Gastroesophageal sphincter (tissue), 4 donors: ENCODE results near the gene OTUB2. TPM values are rescaled to one million over a fixed set of nuclear protein-coding genes. Genes with fewer than 3 reads are reported as not detected.

ENCODE experiments used
- ATAC-seq: fragments of 150-250 bp; one replicate; pipeline ENCODE4 v1.9.1; 2016; ENCODE audit warnings: mild to moderate bottlenecking, moderate library complexity
- H3K27ac ChIP-seq, 4 donors: fragments of 200-600 bp; sonication (generic) in 3 of 4; 1 replicate in 3 of 4; 2 replicates in 1 of 4; pipeline ENCODE4 v1.5.1; 2016 to 2019
- H3K27me3 ChIP-seq: fragments of 200-600 bp; sonication (generic); one replicate; pipeline ENCODE4 v1.5.1; 2019
- H3K36me3 ChIP-seq, 2 donors: fragments of 200-600 bp; sonication (generic); one replicate each; pipeline ENCODE4 v1.5.1; 2019; ENCODE audit warnings: control low read depth in 1 of 2
- H3K4me1 ChIP-seq, 3 donors: fragments of 200-600 bp; sonication (generic); 1 replicate in 2 of 3; 2 replicates in 1 of 3; pipeline ENCODE4 v1.5.1; 2016 to 2019; ENCODE audit warnings: control low read depth in 2 of 3
- H3K4me3 ChIP-seq, 2 donors: fragments of 200-600 bp; sonication (generic); one replicate each; pipeline ENCODE4 v1.5.1; 2019; ENCODE audit warnings: mild to moderate bottlenecking in 1 of 2, moderate library complexity in 1 of 2
- H3K9me3 ChIP-seq, 3 donors: fragments of 200-600 bp; sonication (generic); one replicate each; pipeline ENCODE4 v1.5.1; 2017 to 2019; ENCODE audit warnings: control low read depth in 2 of 3
- EP300 ChIP-seq: sonication (generic); formaldehyde crosslinking; IDR thresholded peaks from one replicate; pipeline ENCODE4 v1.6.1; 2017; ENCODE audit warnings: antibody characterized with exemption, mild to moderate bottlenecking
- POLR2A ChIP-seq, 2 donors: fragments of 450-650 bp; IDR thresholded peaks; one replicate each; pipeline ENCODE4 v1.6.1; 2017; ENCODE audit warnings: antibody characterized with exemption in 2 of 2, mild to moderate bottlenecking in 2 of 2, moderate library complexity in 1 of 2
- POLR2AphosphoS5 ChIP-seq: sonication (generic); formaldehyde crosslinking; IDR thresholded peaks from one replicate; pipeline ENCODE4 v1.6.1; 2017; ENCODE audit warnings: antibody characterized with exemption
- WGBS, 2 donors: methylation state at CpG; one replicate each; pipeline ENCODE4 v1.1.5; 2018; ENCODE audit warnings: low coverage in 1 of 2; 5-methylcytosine and 5-hydroxymethylcytosine counted together
- total RNA-seq, 4 donors: library from RNA; depleted of rRNA; stranded (reverse); fragments of >200 nt; gene quantifications; one replicate each; pipeline ENCODE4 v1.1.0, GENCODE V29; 2016
- TF ChIP-seq, protein P1 (sequence below), 4 experiments: fragments of 200-600 bp in 2 of 4; fragments of 450-650 bp in 2 of 4; sonication (generic) in 1 of 4; IDR thresholded peaks; one replicate each; pipeline ENCODE4 v1.5.1; 2017 to 2019; ENCODE audit warnings: antibody characterized with exemption in 4 of 4, mild to moderate bottlenecking in 2 of 4, moderate library complexity in 2 of 4

OTUB2 gene
- total RNA-seq, 4 donors from 2014 or later, result 0.16 to 0.84 (median 0.65) TPM

DNA sequence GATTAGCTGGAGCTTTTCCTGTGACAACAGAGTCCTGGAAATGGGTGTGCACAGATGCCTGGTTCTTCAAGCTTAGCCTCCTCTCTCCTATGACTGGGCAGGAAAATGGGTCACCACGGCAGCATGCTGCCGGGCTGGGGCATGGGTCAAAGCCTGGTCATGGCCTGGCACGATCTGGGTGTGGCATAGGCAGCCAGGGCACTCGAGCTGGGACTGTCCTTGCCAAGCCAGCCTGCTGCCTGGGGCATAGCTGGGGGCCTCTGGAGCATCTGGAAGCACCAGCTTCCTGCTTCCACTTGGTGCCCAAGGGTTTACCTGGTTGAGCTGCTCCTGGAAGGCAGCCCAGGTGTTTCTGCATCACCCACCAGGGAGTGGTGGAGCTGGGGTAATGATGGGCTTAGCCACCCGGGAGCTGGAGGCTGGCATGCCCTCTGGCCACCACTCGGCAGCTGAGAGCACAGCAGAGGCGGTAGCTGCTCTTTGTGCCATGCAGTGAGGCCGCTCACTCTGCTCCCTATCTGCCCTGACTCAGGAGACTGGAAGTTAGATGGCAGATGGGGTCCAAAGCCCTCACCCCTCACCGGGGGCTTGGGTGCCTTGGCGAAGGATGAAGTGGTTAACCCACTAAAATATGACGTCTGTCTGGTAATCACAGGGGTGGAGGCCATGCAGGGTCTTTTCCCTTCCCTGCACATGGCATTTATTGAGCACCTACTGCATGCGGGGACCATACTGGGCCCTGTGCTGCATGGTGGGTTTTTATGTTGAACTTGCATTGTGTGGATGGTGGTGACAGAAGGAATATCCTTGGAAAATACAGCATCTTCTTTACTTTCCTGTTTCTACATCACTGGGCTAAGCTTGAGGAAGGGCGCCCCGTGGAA lies 1.7 kb downstream of the OTUB2 start:
- TF ChIP-seq, protein P1, sequence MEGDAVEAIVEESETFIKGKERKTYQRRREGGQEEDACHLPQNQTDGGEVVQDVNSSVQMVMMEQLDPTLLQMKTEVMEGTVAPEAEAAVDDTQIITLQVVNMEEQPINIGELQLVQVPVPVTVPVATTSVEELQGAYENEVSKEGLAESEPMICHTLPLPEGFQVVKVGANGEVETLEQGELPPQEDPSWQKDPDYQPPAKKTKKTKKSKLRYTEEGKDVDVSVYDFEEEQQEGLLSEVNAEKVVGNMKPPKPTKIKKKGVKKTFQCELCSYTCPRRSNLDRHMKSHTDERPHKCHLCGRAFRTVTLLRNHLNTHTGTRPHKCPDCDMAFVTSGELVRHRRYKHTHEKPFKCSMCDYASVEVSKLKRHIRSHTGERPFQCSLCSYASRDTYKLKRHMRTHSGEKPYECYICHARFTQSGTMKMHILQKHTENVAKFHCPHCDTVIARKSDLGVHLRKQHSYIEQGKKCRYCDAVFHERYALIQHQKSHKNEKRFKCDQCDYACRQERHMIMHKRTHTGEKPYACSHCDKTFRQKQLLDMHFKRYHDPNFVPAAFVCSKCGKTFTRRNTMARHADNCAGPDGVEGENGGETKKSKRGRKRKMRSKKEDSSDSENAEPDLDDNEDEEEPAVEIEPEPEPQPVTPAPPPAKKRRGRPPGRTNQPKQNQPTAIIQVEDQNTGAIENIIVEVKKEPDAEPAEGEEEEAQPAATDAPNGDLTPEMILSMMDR (IDR thresholded peaks at IDR 0.05), result no peak
- TF ChIP-seq POLR2AphosphoS5 (no peak), POLR2A (IDR thresholded peaks at IDR 0.05) (no peak), EP300 (no peak)

DNA sequence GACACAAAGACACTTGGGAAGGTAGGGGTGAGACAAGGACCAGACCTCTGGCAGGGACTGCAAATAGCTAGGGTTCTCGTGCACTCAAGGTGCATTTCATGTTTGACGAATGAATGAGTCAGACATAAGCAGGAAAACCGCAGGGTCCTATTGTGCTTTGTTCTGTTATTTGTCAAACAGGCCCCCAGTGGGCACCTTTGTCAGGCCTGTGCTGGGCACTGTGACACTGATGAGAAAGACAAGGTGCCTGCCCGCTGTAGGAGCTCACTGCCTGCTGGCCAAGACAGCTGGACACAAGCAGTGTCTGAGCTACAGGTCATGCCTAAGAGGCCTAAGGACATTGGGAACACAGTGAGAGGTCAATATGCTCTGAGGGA lies 2.3 kb downstream of the OTUB2 start:
- H3K36me3 ChIP-seq, result no peaks in the 10 kb centered on the region
- H3K4me3 ChIP-seq, result no peak overlapping the region
- TF ChIP-seq, protein P1 (IDR thresholded peaks at IDR 0.05), result no peak
- no peak for TF ChIP-seq EP300
- no peak for TF ChIP-seq POLR2AphosphoS5
- ATAC-seq, result no peak
- peaks cover 0 to 21% (median 8%) of the 10 kb centered on the region in 3 donors for H3K4me1 ChIP-seq
- 83% methylated on average over 2 of the region's 4 CpGs; no CpG with 5 or more reads in 1 of the 2 donors for WGBS, 2 donors
- H3K27me3 ChIP-seq, result no peaks in the 10 kb centered on the region
- no peak overlapping the region for H3K27ac ChIP-seq
- H3K9me3 ChIP-seq, result no peaks in the 10 kb centered on the region

More for the DNA sequence above, 1.7 kb downstream of the OTUB2 start:
- Histone ChIP-seq H3K4me1 (peaks cover 0 to 21% (median 8%) of the 10 kb centered on the region in 3 donors), H3K36me3 (no peaks in the 10 kb centered on the region), H3K9me3 (no peaks in the 10 kb centered on the region), H3K4me3 (no peak overlapping the region), H3K27me3 (no peaks in the 10 kb centered on the region), H3K27ac (no peak overlapping the region)
- 90% methylated on average over 2 to 3 of the region's 14 CpGs for WGBS, 2 donors
- ATAC-seq, result no peak

GRCh38 chr14:94029265-94029664 lies 3.1 kb downstream of the OTUB2 start:
- no peak overlapping the region for H3K27ac ChIP-seq
- WGBS, 2 donors, result 86 to 90% methylated on average over 3 to 4 of the region's 4 CpGs
- no peaks in the 10 kb centered on the region for H3K9me3 ChIP-seq

DNA sequence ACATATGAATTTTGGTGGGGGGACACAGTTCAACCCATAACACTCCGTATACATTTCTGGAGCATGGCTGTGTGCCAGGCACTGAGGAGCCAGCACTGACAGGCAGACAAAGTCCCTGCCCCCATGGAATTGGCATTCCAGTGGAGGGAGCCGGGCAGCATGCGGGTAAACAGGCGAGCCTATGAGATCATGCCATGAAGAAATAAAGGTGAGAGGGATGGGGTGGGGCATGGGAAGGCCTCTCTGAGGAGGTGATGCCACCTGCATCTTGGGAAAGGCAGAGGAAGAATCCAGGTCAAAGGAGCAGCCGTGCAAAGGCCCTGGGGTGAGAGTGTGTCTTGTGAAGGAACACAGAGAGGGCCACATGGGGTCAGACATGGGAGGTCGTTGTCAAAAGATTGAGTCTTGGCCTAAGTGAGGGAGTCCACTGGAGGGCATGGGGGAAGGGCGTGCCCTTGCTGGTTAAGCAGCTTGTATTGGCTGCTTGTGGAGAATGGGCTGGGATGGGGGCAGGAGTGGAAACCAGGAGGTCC lies 3.6 kb downstream of the OTUB2 start:
- TF ChIP-seq POLR2AphosphoS5, result no peak
- TF ChIP-seq EP300, result no peak
- TF ChIP-seq, protein P1 (IDR thresholded peaks at IDR 0.05), result no peak
- TF ChIP-seq POLR2A (IDR thresholded peaks at IDR 0.05), result no peak
- no peaks in the 10 kb centered on the region for H3K9me3 ChIP-seq
- H3K27ac ChIP-seq, result no peak overlapping the region
- H3K36me3 ChIP-seq, result no peaks in the 10 kb centered on the region
- no peaks in the 10 kb centered on the region for H3K27me3 ChIP-seq
- no peak for ATAC-seq
- H3K4me3 ChIP-seq, result no peak overlapping the region
- WGBS, 2 donors, result 88 to 96% methylated on average over 2 to 3 of the region's 7 CpGs
- H3K4me1 ChIP-seq, result peaks cover 0 to 21% (median 8%) of the 10 kb centered on the region in 3 donors

More at GRCh38 chr14:94029265-94029664, 3.1 kb downstream of the OTUB2 start:
- Histone ChIP-seq H3K27me3 (no peaks in the 10 kb centered on the region), H3K4me3 (no peak overlapping the region), H3K4me1 (peaks cover 0 to 21% (median 8%) of the 10 kb centered on the region in 3 donors), H3K36me3 (no peaks in the 10 kb centered on the region)
- TF ChIP-seq, protein P1 (IDR thresholded peaks at IDR 0.05), result no peak
- TF ChIP-seq POLR2AphosphoS5 (no peak), EP300 (no peak), POLR2A (IDR thresholded peaks at IDR 0.05) (no peak)
- no peak for ATAC-seq
